Measurements from ENCODE around the gene KLHDC10. TPM values are rescaled to one million over a fixed set of nuclear protein-coding genes. Genes with fewer than 3 reads are reported as not detected.
"Not testable (repeated sequence)": the region's sequence is repeated elsewhere in the genome, so short reads cannot be mapped to it uniquely, and the experiment has no call there.

Gene KLHDC10
- total RNA-seq, 8 experiments from 2014 or later: 22.8 to 61.0 (median 40.5) TPM

- WGBS, 10 experiments: 50 to 100% (median 72%) methylated on average over 1 to 2 of the region's 2 CpGs; no CpG with 5 or more reads in 1 of the 10 experiments
- in situ Hi-C loops (cut with MboI; ENCODE audit: low pct_unique_long_range_greater_than_20kb in 2 of 9, low sequenced_read_pairs in 9 of 9, unreplicated experiment in 9 of 9): no loop called here
- Histone ChIP-seq H3K4me3 (no peak overlapping the region), H3K27ac (no peak overlapping the region), H3K4me1 (replicated peaks in 1 of 2) (no peaks in the 10 kb centered on the region)
- no peak for ATAC-seq (replicated peaks in 6 of 8)
Measured at GRCh38 chr7:130112093-130112492, 41.8 kb downstream of the KLHDC10 start.

DNA sequence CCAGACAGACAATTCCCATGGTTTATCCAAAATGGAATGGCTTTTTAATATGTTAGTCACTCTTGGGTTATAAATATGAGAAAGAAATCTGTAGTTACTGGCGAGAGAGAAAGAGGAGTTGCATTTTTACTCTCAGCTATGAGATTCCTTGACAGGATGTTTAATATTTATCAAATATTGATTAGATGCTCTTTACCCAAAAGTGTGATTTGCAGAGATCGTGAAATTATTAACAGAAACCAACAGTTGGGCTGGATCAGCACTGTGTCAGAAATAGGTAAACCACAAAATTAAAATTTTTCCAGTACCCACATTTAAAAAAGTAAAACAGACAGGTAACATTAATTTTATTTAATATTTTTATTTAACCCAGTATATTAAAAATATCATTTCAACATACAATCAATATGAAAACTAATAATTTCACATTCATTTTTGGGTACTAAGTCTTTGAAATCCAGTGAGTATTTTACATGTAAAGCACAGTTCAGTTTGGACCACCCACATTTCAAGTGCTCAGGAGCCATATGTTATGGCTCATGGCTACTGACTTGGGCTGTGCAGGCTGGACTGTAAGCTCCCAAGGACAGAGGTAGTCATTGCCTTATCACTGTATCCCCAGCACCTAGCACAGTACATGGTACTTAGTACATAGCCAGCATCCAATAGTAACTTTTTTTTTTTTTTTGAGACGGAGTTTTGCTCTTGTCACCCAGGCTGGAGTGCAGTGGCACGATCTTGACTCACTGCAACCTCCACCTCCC lies 42.5 kb downstream of the KLHDC10 start:
- H3K27ac ChIP-seq: no peak overlapping the region
- no peak overlapping the region for H3K4me3 ChIP-seq
- H3K4me1 ChIP-seq (replicated peaks in 1 of 2): no peaks in the 10 kb centered on the region
- in situ Hi-C loops (cut with MboI; ENCODE audit: low pct_unique_long_range_greater_than_20kb in 2 of 9, low sequenced_read_pairs in 9 of 9, unreplicated experiment in 9 of 9): no loop called here
- ATAC-seq (replicated peaks in 6 of 8): no peak
- WGBS, 10 experiments: 87 to 100% (median 97%) methylated on average over 1 to 3 of the region's 4 CpGs; no CpG with 5 or more reads in 1 of the 10 experiments

- H3K4me1 ChIP-seq (replicated peaks in 1 of 2); in situ Hi-C loops (cut with MboI; ENCODE audit: low pct_unique_long_range_greater_than_20kb in 2 of 9, low sequenced_read_pairs in 9 of 9, unreplicated experiment in 9 of 9); H3K27ac ChIP-seq; ATAC-seq (replicated peaks in 6 of 8); H3K4me3 ChIP-seq: not testable (repeated sequence)
- 50 to 100% (median 97%) methylated on average over 1 to 4 of the region's 5 CpGs; no CpG with 5 or more reads in 4 of the 10 experiments for WGBS, 10 experiments
Measured at GRCh38 chr7:130113426-130113805, 43.1 kb downstream of the KLHDC10 start.

GRCh38 chr7:130113887-130114286 lies 43.6 kb downstream of the KLHDC10 start:
- no peak overlapping the region for H3K27ac ChIP-seq
- WGBS, 10 experiments: 76 to 100% (median 93%) methylated on average over 1 to 4 of the region's 4 CpGs
- no peaks in the 10 kb centered on the region for H3K4me1 ChIP-seq (replicated peaks in 1 of 2)
- no peak for ATAC-seq (replicated peaks in 6 of 8)
- in situ Hi-C loops (cut with MboI; ENCODE audit: low pct_unique_long_range_greater_than_20kb in 2 of 9, low sequenced_read_pairs in 9 of 9, unreplicated experiment in 9 of 9): no loop called here
- no peak overlapping the region for H3K4me3 ChIP-seq

- in situ Hi-C loops (cut with MboI; ENCODE audit: low pct_unique_long_range_greater_than_20kb in 2 of 9, low sequenced_read_pairs in 9 of 9, unreplicated experiment in 9 of 9): no loop called here
- no peak overlapping the region for H3K4me3 ChIP-seq
- no peak for ATAC-seq (replicated peaks in 6 of 8)
- no peaks in the 10 kb centered on the region for H3K4me1 ChIP-seq (replicated peaks in 1 of 2)
- H3K27ac ChIP-seq: no peak overlapping the region
Measured at GRCh38 chr7:130114374-130114773, 44.0 kb downstream of the KLHDC10 start.

DNA sequence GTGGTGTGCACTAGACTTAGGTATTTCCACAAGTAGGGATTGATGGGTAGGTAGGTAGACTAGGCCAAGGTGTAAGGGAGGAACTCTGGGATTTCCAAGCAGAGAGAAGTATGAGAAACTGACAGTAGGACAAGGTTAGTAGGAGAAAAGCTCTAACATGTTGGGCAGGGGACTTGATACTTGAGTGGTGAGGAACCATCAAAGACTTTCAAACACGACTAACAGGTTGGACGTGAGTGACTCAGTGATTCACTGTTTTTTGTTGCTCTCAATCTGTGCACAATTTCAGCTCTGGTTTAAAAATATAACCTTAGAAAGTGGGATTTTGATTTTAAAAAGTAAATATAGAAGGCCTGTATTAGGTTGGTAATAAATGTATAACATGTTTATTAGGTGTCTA lies 44.4 kb downstream of the KLHDC10 start:
- H3K4me1 ChIP-seq (replicated peaks in 1 of 2): no peaks in the 10 kb centered on the region
- ATAC-seq (replicated peaks in 6 of 8): no peak
- H3K4me3 ChIP-seq: no peak overlapping the region
- in situ Hi-C loops (cut with MboI; ENCODE audit: low pct_unique_long_range_greater_than_20kb in 2 of 9, low sequenced_read_pairs in 9 of 9, unreplicated experiment in 9 of 9): no loop called here
- no peak overlapping the region for H3K27ac ChIP-seq
- 90 to 100% (median 100%) methylated on average over 1 to 2 of the region's 2 CpGs; no CpG with 5 or more reads in 5 of the 10 experiments for WGBS, 10 experiments

GRCh38 chr7:130118294-130118693 lies 48.0 kb downstream of the KLHDC10 start:
- in situ Hi-C loops (cut with MboI; ENCODE audit: low pct_unique_long_range_greater_than_20kb in 2 of 9, low sequenced_read_pairs in 9 of 9, unreplicated experiment in 9 of 9): no loop called here
- no peak for ATAC-seq (replicated peaks in 6 of 8)
- Histone ChIP-seq H3K27ac (no peak overlapping the region), H3K4me3 (no peak overlapping the region), H3K4me1 (replicated peaks in 1 of 2) (no peaks in the 10 kb centered on the region)
- WGBS, 10 experiments: 81 to 100% (median 97%) methylated on average over 2 to 5 of the region's 5 CpGs; no CpG with 5 or more reads in 2 of the 10 experiments

GRCh38 chr7:130118801-130119200 lies 48.5 kb downstream of the KLHDC10 start:
- Histone ChIP-seq H3K4me3 (no peak overlapping the region), H3K27ac (no peak overlapping the region), H3K4me1 (replicated peaks in 1 of 2) (no peaks in the 10 kb centered on the region)
- in situ Hi-C loops (cut with MboI; ENCODE audit: low pct_unique_long_range_greater_than_20kb in 2 of 9, low sequenced_read_pairs in 9 of 9, unreplicated experiment in 9 of 9): no loop called here
- ATAC-seq (replicated peaks in 6 of 8): no peak
- 80 to 100% (median 100%) methylated on average over 1 to 3 of the region's 4 CpGs; no CpG with 5 or more reads in 1 of the 10 experiments for WGBS, 10 experiments

DNA sequence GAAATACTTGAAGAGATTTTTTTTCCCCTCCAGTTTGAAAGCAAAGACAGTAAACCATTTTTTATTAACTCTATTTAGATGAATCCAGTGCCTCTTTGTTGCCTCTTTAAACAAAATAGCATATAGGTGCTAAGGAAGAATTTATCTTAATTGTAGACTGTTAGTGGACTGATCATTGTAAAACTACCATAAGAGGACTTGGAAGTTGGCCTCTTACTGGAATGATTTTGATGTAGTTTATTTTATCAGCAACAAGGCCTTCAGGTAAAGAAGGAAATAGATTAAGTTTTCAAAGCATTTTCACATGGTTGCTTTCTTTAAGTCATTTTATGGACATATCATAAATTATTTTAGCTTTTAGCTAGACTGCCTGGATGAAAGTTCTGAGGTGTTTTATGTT lies 53.2 kb downstream of the KLHDC10 start:
- Histone ChIP-seq H3K27ac (no peak overlapping the region), H3K4me3 (no peak overlapping the region), H3K4me1 (replicated peaks in 1 of 2) (no peaks in the 10 kb centered on the region)
- in situ Hi-C loops (cut with MboI; ENCODE audit: low pct_unique_long_range_greater_than_20kb in 2 of 9, low sequenced_read_pairs in 9 of 9, unreplicated experiment in 9 of 9): no loop called here
- no peak for ATAC-seq (replicated peaks in 6 of 8)

DNA sequence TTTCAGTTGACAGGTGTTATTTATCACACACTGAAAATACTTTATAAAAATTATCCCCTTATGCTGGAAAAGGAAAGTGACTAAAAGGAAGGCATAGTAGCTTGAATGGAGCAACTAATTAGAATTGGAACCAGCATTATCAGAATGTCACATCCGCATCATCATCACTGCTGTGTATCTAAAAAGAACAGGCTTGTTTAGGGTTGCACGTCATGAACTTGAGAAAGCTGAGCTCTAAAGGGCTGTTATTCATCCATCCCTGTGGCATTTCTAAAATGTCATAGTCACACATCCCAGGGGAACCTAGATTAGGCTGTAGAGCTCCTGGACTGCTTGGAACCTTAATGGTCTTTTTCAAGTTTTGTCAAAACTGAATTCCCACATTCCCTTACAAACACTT lies 54.4 kb downstream of the KLHDC10 start:
- Histone ChIP-seq H3K27ac (no peak overlapping the region), H3K4me3 (no peak overlapping the region), H3K4me1 (replicated peaks in 1 of 2) (no peaks in the 10 kb centered on the region)
- ATAC-seq (replicated peaks in 6 of 8): no peak
- 80 to 100% (median 100%) methylated on average over 1 to 2 of the region's 2 CpGs; no CpG with 5 or more reads in 1 of the 10 experiments for WGBS, 10 experiments
- in situ Hi-C loops (cut with MboI; ENCODE audit: low pct_unique_long_range_greater_than_20kb in 2 of 9, low sequenced_read_pairs in 9 of 9, unreplicated experiment in 9 of 9): no loop called here

GRCh38 chr7:130126840-130127239 lies 56.5 kb downstream of the KLHDC10 start:
- ATAC-seq (replicated peaks in 6 of 8); H3K4me3 ChIP-seq; H3K4me1 ChIP-seq (replicated peaks in 1 of 2); in situ Hi-C loops (cut with MboI; ENCODE audit: low pct_unique_long_range_greater_than_20kb in 2 of 9, low sequenced_read_pairs in 9 of 9, unreplicated experiment in 9 of 9); H3K27ac ChIP-seq: not testable (repeated sequence)
- 67 to 100% (median 94%) methylated on average over 1 to 3 of the region's 3 CpGs; no CpG with 5 or more reads in 3 of the 10 experiments for WGBS, 10 experiments

- in situ Hi-C loops (cut with MboI; ENCODE audit: low pct_unique_long_range_greater_than_20kb in 2 of 9, low sequenced_read_pairs in 9 of 9, unreplicated experiment in 9 of 9): no loop called here
- WGBS, 10 experiments: 29 to 100% (median 83%) methylated on average over 1 to 2 of the region's 2 CpGs; no CpG with 5 or more reads in 1 of the 10 experiments
- ATAC-seq (replicated peaks in 6 of 8): no peak
Measured at GRCh38 chr7:130127404-130127803, 57.1 kb downstream of the KLHDC10 start.

GRCh38 chr7:130127821-130128317 lies 57.5 kb downstream of the KLHDC10 start:
- ATAC-seq (replicated peaks in 6 of 8): no peak
- Histone ChIP-seq H3K27ac (no peak overlapping the region), H3K4me1 (replicated peaks in 1 of 2) (no peaks in the 10 kb centered on the region), H3K4me3 (no peak overlapping the region)
- WGBS, 10 experiments: 20 to 100% (median 89%) methylated on average over 1 of the region's 1 CpG; no CpG with 5 or more reads in 5 of the 10 experiments
- in situ Hi-C loops (cut with MboI; ENCODE audit: low pct_unique_long_range_greater_than_20kb in 2 of 9, low sequenced_read_pairs in 9 of 9, unreplicated experiment in 9 of 9): no loop called here

More at GRCh38 chr7:130127404-130127803, 57.1 kb downstream of the KLHDC10 start:
- Histone ChIP-seq H3K4me3 (no peak overlapping the region), H3K4me1 (replicated peaks in 1 of 2) (no peaks in the 10 kb centered on the region), H3K27ac (no peak overlapping the region)

GRCh38 chr7:130129011-130129411 lies 58.7 kb downstream of the KLHDC10 start:
- in situ Hi-C loops (cut with MboI; ENCODE audit: low pct_unique_long_range_greater_than_20kb in 2 of 9, low sequenced_read_pairs in 9 of 9, unreplicated experiment in 9 of 9): no loop called here
- no peak overlapping the region for H3K27ac ChIP-seq

More at GRCh38 chr7:130129011-130129411, 58.7 kb downstream of the KLHDC10 start:
- H3K4me3 ChIP-seq: no peak overlapping the region
- no peak for ATAC-seq (replicated peaks in 6 of 8)
- 71 to 100% (median 94%) methylated on average over 1 to 3 of the region's 4 CpGs; no CpG with 5 or more reads in 3 of the 10 experiments for WGBS, 10 experiments
- H3K4me1 ChIP-seq (replicated peaks in 1 of 2): no peaks in the 10 kb centered on the region
